ENCODE measurements around the gene TRIM72.
"Not testable (repeated sequence)": the region's sequence is repeated elsewhere in the genome, so short reads cannot be mapped to it uniquely, and the experiment has no call there.

TRIM72 gene

GRCh38 chr16:31258366-31258765, 44.4 kb downstream of the TRIM72 start:
- DNase-seq = no peak

DNA sequence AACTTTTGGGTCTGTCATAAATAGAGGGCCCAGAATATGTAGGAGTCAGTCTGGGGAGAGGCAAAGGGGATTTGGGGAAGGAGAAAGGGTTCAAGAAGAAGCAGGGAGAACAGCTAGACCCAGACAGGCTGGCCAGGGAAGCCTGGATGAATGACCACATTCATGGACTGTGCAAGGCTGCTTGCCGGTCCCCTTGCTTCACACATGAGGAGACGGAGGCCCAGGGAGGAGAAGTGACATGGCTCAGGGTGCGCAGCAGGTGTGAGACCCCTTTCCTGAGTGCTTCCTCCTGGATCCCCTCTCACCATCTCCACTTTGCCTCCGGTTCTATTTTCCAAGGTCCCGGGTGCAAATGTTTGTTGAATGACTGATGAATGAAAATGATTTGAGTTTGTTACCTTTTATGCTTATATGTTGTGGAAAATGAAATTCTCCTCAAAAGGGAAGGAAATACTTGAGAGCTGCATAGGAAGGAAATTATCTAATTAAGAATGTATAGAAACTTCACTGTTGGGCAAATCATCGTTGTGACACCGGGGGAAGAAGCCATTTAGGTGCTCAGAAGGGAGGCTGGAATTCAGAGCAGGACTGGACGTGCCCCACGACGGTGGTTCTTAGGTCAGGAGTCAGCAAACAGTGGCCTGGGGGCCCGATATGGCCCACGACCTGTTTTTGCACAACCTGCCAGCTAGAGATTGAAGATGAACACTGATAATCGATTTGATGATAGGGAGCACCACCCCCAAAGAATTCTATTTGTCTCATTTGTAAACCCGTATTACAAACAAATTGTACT, 46.4 kb downstream of the TRIM72 start:
- peak; percentile 75 for DNase-seq

GRCh38 chr16:31262084-31262483, 48.2 kb downstream of the TRIM72 start:
- DNase-seq = no peak

- no peak for DNase-seq
Observed at GRCh38 chr16:31265329-31266245, 51.7 kb downstream of the TRIM72 start.

GRCh38 chr16:31267332-31268032, 53.6 kb downstream of the TRIM72 start:
- DNase-seq = no peak

GRCh38 chr16:31268033-31268365, 54.1 kb downstream of the TRIM72 start:
- no peak for DNase-seq

DNA sequence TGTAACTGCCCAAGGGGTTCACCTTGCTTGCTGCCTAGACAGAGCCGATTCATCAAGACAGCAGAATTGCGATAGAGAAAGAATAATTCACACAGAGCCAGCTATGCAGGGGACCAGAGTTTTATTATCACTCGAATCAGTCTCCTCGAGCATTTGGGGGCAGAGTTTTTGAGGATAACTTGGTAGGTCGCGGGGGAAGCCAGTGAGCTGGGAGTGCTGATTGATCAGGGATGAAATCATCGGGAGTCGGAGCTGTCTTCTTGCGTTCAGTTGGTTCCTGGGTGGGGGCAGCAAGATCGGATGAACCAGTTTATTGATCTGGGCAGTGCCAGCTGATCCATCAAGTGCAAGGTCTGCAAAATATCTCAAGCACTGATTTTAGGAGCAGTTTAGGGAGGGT, 55.0 kb downstream of the TRIM72 start:
- DNase-seq = no peak

GRCh38 chr16:31269541-31269940, 55.6 kb downstream of the TRIM72 start:
- no peak for DNase-seq

GRCh38 chr16:31269973-31270372, 56.1 kb downstream of the TRIM72 start:
- DNase-seq = not testable (repeated sequence)

- no peak for DNase-seq
Observed at GRCh38 chr16:31270795-31271194, 56.9 kb downstream of the TRIM72 start.

DNA sequence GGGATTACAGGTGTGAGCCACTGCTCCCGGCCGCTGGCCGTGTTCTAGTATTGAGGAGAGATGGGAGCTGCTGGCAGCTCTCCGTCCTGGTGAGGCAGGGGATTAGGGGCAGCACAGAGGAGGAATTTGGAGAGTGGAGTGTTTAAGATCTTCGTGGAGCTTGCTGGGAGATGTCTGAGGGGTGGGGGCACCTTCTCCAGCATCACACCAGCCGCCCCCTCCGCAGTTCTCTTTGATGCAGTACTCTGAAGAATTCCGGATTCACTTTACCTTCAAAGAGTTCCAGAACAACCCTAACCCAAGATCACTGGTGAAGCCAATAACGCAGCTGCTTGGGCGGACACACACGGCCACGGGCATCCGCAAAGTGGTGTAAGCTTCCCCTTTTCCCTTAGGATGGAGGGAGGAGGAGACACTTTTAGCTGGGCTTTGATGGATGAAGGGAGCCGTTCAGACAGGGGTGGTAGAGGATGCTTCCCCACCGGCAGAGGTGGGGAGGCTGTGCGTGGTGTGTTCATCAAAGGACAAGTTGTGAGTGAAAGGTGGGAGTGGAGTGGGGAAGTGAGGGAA, 57.8 kb downstream of the TRIM72 start:
- DNase-seq = no peak

DNA sequence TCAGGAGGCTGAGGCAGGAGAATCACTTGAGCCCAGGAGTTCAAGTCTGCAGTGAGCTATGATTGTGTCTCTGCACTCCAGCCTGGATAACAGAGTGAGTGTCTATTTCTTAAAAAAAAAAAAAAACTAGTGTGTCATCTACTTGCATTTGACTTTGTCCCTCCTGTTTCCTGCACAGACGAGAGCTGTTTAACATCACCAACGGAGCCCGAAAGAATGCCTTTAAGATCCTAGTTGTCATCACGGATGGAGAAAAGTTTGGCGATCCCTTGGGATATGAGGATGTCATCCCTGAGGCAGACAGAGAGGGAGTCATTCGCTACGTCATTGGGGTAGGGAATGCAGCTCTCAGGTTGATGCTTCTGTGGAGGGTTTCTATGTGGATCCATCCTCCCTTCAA, 59.3 kb downstream of the TRIM72 start:
- DNase-seq = no peak

DNA sequence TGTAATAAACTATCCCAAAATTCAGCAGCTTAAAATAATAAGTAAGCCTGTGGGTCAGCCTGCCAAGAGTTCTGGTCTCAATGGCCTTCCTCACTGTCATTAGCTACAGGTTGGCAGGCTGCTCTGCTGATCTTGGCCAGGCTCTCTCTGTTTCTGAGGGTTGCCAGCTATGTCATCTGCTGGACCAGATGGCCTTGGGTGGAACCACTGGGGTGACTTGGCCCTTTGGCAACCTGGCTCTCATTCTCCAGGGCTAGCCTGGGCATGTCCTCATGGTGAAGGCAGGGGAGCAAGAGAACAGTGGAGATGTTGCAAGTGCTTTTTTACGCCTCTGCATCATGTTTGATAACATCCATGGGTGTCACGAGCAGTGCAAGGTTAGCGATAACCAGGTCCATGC, 59.8 kb downstream of the TRIM72 start:
- no peak for DNase-seq

- DNase-seq = no peak
Observed at GRCh38 chr16:31274831-31275816, 61.2 kb downstream of the TRIM72 start.

- DNase-seq = no peak
Observed at GRCh38 chr16:31276600-31276999, 62.7 kb downstream of the TRIM72 start.

DNA sequence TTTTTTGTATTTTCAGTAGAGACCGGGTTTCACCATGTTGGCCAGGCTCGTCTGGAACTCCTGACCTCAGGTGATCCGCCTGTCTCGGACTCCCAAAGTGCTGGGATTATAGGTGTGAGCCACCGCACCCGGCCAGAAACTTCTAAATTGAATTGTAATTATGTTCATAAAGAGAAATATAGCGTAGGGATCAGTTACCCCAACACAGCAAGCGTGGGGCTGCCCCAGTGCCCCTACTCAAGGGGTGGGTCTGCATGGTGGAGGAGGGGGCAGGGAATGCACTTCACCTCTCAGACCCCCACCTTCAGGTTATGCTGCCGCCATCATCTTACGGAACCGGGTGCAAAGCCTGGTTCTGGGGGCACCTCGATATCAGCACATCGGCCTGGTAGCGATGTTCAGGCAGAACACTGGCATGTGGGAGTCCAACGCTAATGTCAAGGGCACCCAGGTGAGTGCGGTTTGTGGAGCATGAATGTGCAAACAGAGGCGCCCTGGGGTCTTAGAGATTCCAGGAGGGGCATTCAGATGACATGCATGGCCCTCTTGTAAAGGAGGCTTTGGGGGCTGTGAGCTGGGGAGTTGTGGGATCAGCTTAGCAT, 63.8 kb downstream of the TRIM72 start:
- no peak for DNase-seq

- not testable (repeated sequence) for DNase-seq
Observed at GRCh38 chr16:31278853-31279252, 64.9 kb downstream of the TRIM72 start.

Data from GF-D8 (cell line).